GM23248 (cell line): ENCODE results near the gene PPARGC1A. TPM values are rescaled to one million over a fixed set of nuclear protein-coding genes. Genes with fewer than 3 reads are reported as not detected.

Experiments
- DNase-seq: peaks from one replicate; pipeline ENCODE4 v3.0.0-alpha.2; 2015
- H2AFZ ChIP-seq: fragments of 200-600 bp; sonication (generic); 2 replicates; pipeline ENCODE4 v1.6.1; 2016; ENCODE audit warnings: antibody characterized with exemption
- H3F3A ChIP-seq: fragments of 200-600 bp; sonication (generic); 2 replicates; pipeline ENCODE4 v1.6.1; 2016; ENCODE audit warnings: mild to moderate bottlenecking, antibody characterized with exemption, mixed run types; ENCODE audit not compliant: insufficient read depth
- H3K27ac ChIP-seq: fragments of 200-600 bp; sonication (generic); 2 replicates; pipeline ENCODE4 v1.5.1; 2016; ENCODE audit warnings: mild to moderate bottlenecking
- H3K27me3 ChIP-seq: fragments of 200-600 bp; sonication (generic); replicated peaks from 2 replicates; pipeline ENCODE4 v1.6.1; 2016; ENCODE audit warnings: mild to moderate bottlenecking; ENCODE audit not compliant: insufficient read depth
- H3K36me3 ChIP-seq: fragments of 200-600 bp; sonication (generic); 2 replicates; pipeline ENCODE4 v1.6.1; 2016; ENCODE audit warnings: low read depth, mild to moderate bottlenecking
- H3K4me1 ChIP-seq: fragments of 200-600 bp; sonication (generic); 2 replicates; pipeline ENCODE4 v1.6.1; 2016; ENCODE audit warnings: mild to moderate bottlenecking; ENCODE audit not compliant: insufficient read depth
- H3K4me2 ChIP-seq: fragments of 200-600 bp; sonication (generic); one replicate; pipeline ENCODE4 v1.6.1; 2016; ENCODE audit warnings: mild to moderate bottlenecking; ENCODE audit not compliant: unreplicated experiment
- H3K4me3 ChIP-seq: fragments of 200-600 bp; sonication (generic); 2 replicates; pipeline ENCODE4 v1.5.1; 2016; ENCODE audit warnings: mild to moderate bottlenecking
- H3K79me2 ChIP-seq: fragments of 200-600 bp; sonication (generic); 2 replicates; pipeline ENCODE4 v1.6.1; 2016; ENCODE audit warnings: mild to moderate bottlenecking; ENCODE audit not compliant: insufficient read depth
- H3K9ac ChIP-seq: fragments of 200-600 bp; sonication (generic); 2 replicates; pipeline ENCODE4 v1.6.1; 2016; ENCODE audit warnings: mild to moderate bottlenecking
- H3K9me2 ChIP-seq: fragments of 200-600 bp; sonication (generic); 2 replicates; pipeline ENCODE4 v1.6.1; 2016; ENCODE audit warnings: mixed run types, mild to moderate bottlenecking, moderate library complexity; ENCODE audit not compliant: insufficient read depth
- H3K9me3 ChIP-seq: fragments of 200-600 bp; sonication (generic); one replicate; pipeline ENCODE4 v1.6.1; 2017; ENCODE audit warnings: low read depth
- H4K20me1 ChIP-seq: fragments of 200-600 bp; sonication (generic); 2 replicates; pipeline ENCODE4 v1.6.0; 2016; ENCODE audit not compliant: insufficient read depth
- EZH2 ChIP-seq: fragments of 200-600 bp; sonication (generic); IDR thresholded peaks from 2 replicates; pipeline ENCODE4 v1.6.1; 2018; ENCODE audit warnings: antibody characterized with exemption, mild to moderate bottlenecking; ENCODE audit not compliant: insufficient read depth, poor library complexity, severe bottlenecking
- EZH2phosphoT487 ChIP-seq: fragments of 200-600 bp; sonication (generic); IDR thresholded peaks from 2 replicates; pipeline ENCODE4 v1.6.1; 2018; ENCODE audit warnings: antibody characterized with exemption, moderate library complexity, mild to moderate bottlenecking, low read depth; ENCODE audit not compliant: insufficient read depth
- WGBS, 2 experiments: methylation state at CpG; one replicate each; pipeline ENCODE4 v1.1.6; 2015 to 2017; ENCODE audit warnings: low lambda C conversion rate in 2 of 2, low coverage in 1 of 2; ENCODE audit errors: missing lambda C conversion rate in 2 of 2; 5-methylcytosine and 5-hydroxymethylcytosine counted together
- in situ Hi-C: fragments of 300-500 bp; cut with MboI; formaldehyde crosslinking; loops from 2 replicates; pipeline ENCODE4 v1.15.0; 2020
- polyA plus RNA-seq: library from polyadenylated mRNA; unstranded; fragments of >200 nt; fragmentation: Nextera tagmentation; extraction: Ambion mirVana; gene quantifications from 2 replicates; pipeline ENCODE4 v1.2.1, GENCODE V29; 2016
- total RNA-seq: library from RNA; depleted of rRNA; stranded (reverse); fragments of >200 nt; shearing (Covaris generic); gene quantifications from 2 replicates; pipeline ENCODE4 v1.2.3, GENCODE V29; 2014

PPARGC1A gene
- total and polyA plus RNA-seq, 2 experiments from 2014 or later = not detected

GRCh38 chr4:23853986-23854660, 35.7 kb downstream of the PPARGC1A start:
- no peaks in the 10 kb centered on the region for H4K20me1 ChIP-seq
- no peak overlapping the region for H3K4me3 ChIP-seq
- TF ChIP-seq EZH2phosphoT487 (no peak), EZH2 (no peak)
- peaks cover 7% of the 10 kb centered on the region; the same call in 1 of the 2 replicates for H3F3A ChIP-seq
- H3K9me3 ChIP-seq = no peaks in the 10 kb centered on the region
- no peak overlapping the region for H3K27ac ChIP-seq
- no peaks in the 10 kb centered on the region for H3K4me1 ChIP-seq
- no peaks in the 10 kb centered on the region for H3K36me3 ChIP-seq
- no peak overlapping the region for H2AFZ ChIP-seq
- no peak for DNase-seq
- WGBS, 2 experiments = 65% methylated on average over 4 of the region's 4 CpGs
- H3K9me2 ChIP-seq = no peaks in the 10 kb centered on the region
- H3K9ac ChIP-seq = no peak overlapping the region
- H3K4me2 ChIP-seq = no peak overlapping the region
- 0 out of 2 replicates have a peak, but pooled peaks cover 4% of the 10 kb centered on the region for H3K27me3 ChIP-seq
- H3K79me2 ChIP-seq = no peaks in the 10 kb centered on the region
- in situ Hi-C loops = no loop called here

DNA sequence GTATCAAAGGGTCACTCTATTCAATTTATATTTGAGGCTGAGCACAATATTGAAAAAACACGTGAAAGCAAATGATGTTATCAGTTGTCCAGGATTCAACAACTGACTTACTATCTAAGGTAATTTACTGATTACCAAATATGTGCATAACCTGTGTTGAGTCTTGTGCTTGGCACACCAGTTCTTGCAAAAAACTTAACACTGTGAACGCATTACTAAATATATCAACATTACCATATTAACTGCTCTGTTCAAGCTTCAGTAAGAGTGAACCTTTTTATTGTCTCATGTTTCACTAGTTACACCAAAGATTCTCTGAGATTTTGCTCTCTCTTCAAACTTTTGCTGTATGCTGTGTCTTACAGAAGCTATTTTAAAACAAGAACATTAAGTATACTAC, 38.4 kb downstream of the PPARGC1A start:
- no peaks in the 10 kb centered on the region for H3K4me1 ChIP-seq
- no peaks in the 10 kb centered on the region for H3K36me3 ChIP-seq
- 0 out of 2 replicates have a peak, but pooled peaks cover 4% of the 10 kb centered on the region for H3K27me3 ChIP-seq
- no peaks in the 10 kb centered on the region for H4K20me1 ChIP-seq
- H3K79me2 ChIP-seq = no peaks in the 10 kb centered on the region
- no peak overlapping the region for H3K9ac ChIP-seq
- in situ Hi-C loops = no loop called here
- DNase-seq = no peak
- WGBS, 2 experiments = 61 to 65% methylated on average over 2 of the region's 2 CpGs
- H3K9me2 ChIP-seq = no peaks in the 10 kb centered on the region
- no peak overlapping the region for H3K27ac ChIP-seq
- H2AFZ ChIP-seq = no peak overlapping the region
- TF ChIP-seq EZH2 (no peak), EZH2phosphoT487 (no peak)
- H3K4me2 ChIP-seq = no peak overlapping the region
- no peaks in the 10 kb centered on the region for H3K9me3 ChIP-seq
- peaks cover 6% of the 10 kb centered on the region; the same call in 1 of the 2 replicates for H3F3A ChIP-seq
- no peak overlapping the region for H3K4me3 ChIP-seq

GRCh38 chr4:23847158-23847557, 42.7 kb downstream of the PPARGC1A start:
- no peak overlapping the region for H2AFZ ChIP-seq
- TF ChIP-seq EZH2phosphoT487 = no peak
- no peak for TF ChIP-seq EZH2
- no peak overlapping the region for H3K4me2 ChIP-seq
- no peaks in the 10 kb centered on the region for H3F3A ChIP-seq
- no peaks in the 10 kb centered on the region for H3K4me1 ChIP-seq
- H3K9ac ChIP-seq = no peak overlapping the region
- H4K20me1 ChIP-seq = no peaks in the 10 kb centered on the region
- 0 out of 2 replicates have a peak, but pooled peaks cover 4% of the 10 kb centered on the region for H3K27me3 ChIP-seq
- no peaks in the 10 kb centered on the region for H3K9me3 ChIP-seq
- H3K9me2 ChIP-seq = no peaks in the 10 kb centered on the region
- no peak for DNase-seq
- no peak overlapping the region for H3K27ac ChIP-seq
- no peaks in the 10 kb centered on the region for H3K79me2 ChIP-seq
- WGBS, 2 experiments = 49 to 55% methylated on average over 2 of the region's 2 CpGs
- in situ Hi-C loops = no loop called here
- H3K4me3 ChIP-seq = no peak overlapping the region
- H3K36me3 ChIP-seq = no peaks in the 10 kb centered on the region

DNA sequence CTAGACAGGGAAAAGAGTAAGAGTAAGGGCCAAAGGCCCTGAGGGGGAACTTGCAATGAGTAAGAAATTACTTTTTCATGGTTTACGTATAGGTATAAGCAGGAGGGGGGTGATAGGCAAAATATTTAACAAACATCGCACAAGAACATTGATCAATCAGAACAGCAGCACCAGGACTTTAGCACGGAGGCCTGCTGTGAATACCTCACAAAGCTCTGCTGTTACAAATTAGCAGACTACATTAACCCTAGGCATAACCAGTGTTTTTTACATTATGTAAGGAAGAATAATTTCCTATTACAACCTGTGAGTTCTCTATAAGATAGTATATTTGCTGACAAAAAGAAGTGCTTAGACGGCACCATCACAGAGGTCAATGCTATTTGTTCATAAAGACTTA, 44.9 kb downstream of the PPARGC1A start:
- in situ Hi-C loops = no loop called here
- WGBS, 2 experiments = 57 to 66% methylated on average over 4 of the region's 4 CpGs
- no peak for DNase-seq

More for the DNA sequence above, 44.9 kb downstream of the PPARGC1A start:
- Histone ChIP-seq H3F3A (no peaks in the 10 kb centered on the region), H4K20me1 (no peaks in the 10 kb centered on the region), H3K27ac (no peak overlapping the region), H3K27me3 (no peaks in the 10 kb centered on the region), H3K4me3 (no peak overlapping the region), H3K4me2 (no peak overlapping the region), H3K9me2 (no peaks in the 10 kb centered on the region), H3K9me3 (no peaks in the 10 kb centered on the region), H2AFZ (no peak overlapping the region), H3K36me3 (no peaks in the 10 kb centered on the region), H3K79me2 (no peaks in the 10 kb centered on the region), H3K9ac (no peak overlapping the region), H3K4me1 (no peaks in the 10 kb centered on the region)
- TF ChIP-seq EZH2 = no peak
- TF ChIP-seq EZH2phosphoT487 = no peak
